ENCODE measurements around the gene PSPC1. TPM values are rescaled to one million over a fixed set of nuclear protein-coding genes. Genes with fewer than 3 reads are reported as not detected.

The PSPC1 gene
- total and polyA plus RNA-seq, 2 of the 13 experiments (the other 11 are each of a cell fraction or from before 2014, with no cell fraction given), result 33.5 to 94.0 TPM

GRCh38 chr13:19782049-19782726, 557 bp downstream of the PSPC1 start (continued):
- peak; percentile 34 for TF ChIP-seq ZNF407 (CRISPR knock-in tag; IDR thresholded peaks at IDR 0.05; ENCODE audit: not compliant biosample characterization)
- peak; percentile 59; the same call in 1 of the 2 replicates for TF ChIP-seq ZNF598 (CRISPR knock-in tag; IDR thresholded peaks at IDR 0.05; ENCODE audit: borderline replicate concordance)
- no peak for TF ChIP-seq BCL6 (CRISPR knock-in tag; IDR thresholded peaks at IDR 0.05)
- TF ChIP-seq ZNF569 (CRISPR knock-in tag; IDR thresholded peaks at IDR 0.05; ENCODE audit: borderline replicate concordance), result no peak
- no peak for TF ChIP-seq NFE2 (CRISPR knock-in tag; IDR thresholded peaks at IDR 0.05)
- no peak for TF ChIP-seq ZHX2 (IDR thresholded peaks at IDR 0.05; ENCODE audit: low read depth)
- TF ChIP-seq ZHX2 (CRISPR knock-in tag; IDR thresholded peaks at IDR 0.05; ENCODE audit: borderline replicate concordance), result peak; percentile 46; the same call in 1 of the 2 replicates
- TF ChIP-seq KDM5B (CRISPR knock-in tag; IDR thresholded peaks at IDR 0.05; ENCODE audit: borderline replicate concordance), result peak; percentile 84
- TF ChIP-seq, protein P1, sequence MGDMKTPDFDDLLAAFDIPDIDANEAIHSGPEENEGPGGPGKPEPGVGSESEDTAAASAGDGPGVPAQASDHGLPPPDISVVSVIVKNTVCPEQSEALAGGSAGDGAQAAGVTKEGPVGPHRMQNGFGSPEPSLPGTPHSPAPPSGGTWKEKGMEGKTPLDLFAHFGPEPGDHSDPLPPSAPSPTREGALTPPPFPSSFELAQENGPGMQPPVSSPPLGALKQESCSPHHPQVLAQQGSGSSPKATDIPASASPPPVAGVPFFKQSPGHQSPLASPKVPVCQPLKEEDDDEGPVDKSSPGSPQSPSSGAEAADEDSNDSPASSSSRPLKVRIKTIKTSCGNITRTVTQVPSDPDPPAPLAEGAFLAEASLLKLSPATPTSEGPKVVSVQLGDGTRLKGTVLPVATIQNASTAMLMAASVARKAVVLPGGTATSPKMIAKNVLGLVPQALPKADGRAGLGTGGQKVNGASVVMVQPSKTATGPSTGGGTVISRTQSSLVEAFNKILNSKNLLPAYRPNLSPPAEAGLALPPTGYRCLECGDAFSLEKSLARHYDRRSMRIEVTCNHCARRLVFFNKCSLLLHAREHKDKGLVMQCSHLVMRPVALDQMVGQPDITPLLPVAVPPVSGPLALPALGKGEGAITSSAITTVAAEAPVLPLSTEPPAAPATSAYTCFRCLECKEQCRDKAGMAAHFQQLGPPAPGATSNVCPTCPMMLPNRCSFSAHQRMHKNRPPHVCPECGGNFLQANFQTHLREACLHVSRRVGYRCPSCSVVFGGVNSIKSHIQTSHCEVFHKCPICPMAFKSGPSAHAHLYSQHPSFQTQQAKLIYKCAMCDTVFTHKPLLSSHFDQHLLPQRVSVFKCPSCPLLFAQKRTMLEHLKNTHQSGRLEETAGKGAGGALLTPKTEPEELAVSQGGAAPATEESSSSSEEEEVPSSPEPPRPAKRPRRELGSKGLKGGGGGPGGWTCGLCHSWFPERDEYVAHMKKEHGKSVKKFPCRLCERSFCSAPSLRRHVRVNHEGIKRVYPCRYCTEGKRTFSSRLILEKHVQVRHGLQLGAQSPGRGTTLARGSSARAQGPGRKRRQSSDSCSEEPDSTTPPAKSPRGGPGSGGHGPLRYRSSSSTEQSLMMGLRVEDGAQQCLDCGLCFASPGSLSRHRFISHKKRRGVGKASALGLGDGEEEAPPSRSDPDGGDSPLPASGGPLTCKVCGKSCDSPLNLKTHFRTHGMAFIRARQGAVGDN (CRISPR knock-in tag; IDR thresholded peaks at IDR 0.05), result peak; percentile 58
- 0 out of 2 replicates have a peak, but pooled peaks have one; percentile 21 for TF ChIP-seq HDAC1 (CRISPR knock-in tag; IDR thresholded peaks at IDR 0.05)
